AG08396 (cell line): ENCODE measurements around the gene TEX13D.
"Not testable (repeated sequence)": the region's sequence is repeated elsewhere in the genome, so short reads cannot be mapped to it uniquely, and the experiment has no call there.

Source experiments
- DNase-seq: peaks from one replicate; pipeline ENCODE4 v3.0.0; 2012; ENCODE audit warnings: low spot score, mixed read lengths

Gene TEX13D

GRCh38 chrX:124332481-124333424 is at the start of gene TEX13D:
Gene TEX13D, plus strand, starts transcription at chrX:124332660. Its CDS starts 258 bp downstream, at chrX:124332918.
- no peak for DNase-seq

- no peak for DNase-seq
These were observed 43.0 kb upstream of the TEX13D start for GRCh38 chrX:124289443-124289842.

GRCh38 chrX:124293810-124294209 is 38.6 kb upstream of the TEX13D start:
- DNase-seq: no peak

- DNase-seq: not testable (repeated sequence)
These were observed 33.1 kb upstream of the TEX13D start for GRCh38 chrX:124299323-124299722.

GRCh38 chrX:124300405-124300804 is 32.1 kb upstream of the TEX13D start:
- no peak for DNase-seq

GRCh38 chrX:124307253-124307907 is 25.1 kb upstream of the TEX13D start:
- DNase-seq: no peak

- no peak for DNase-seq
These were observed 6.7 kb upstream of the TEX13D start for GRCh38 chrX:124325732-124326131.

GRCh38 chrX:124328765-124329164 is 3.7 kb upstream of the TEX13D start:
- no peak for DNase-seq

GRCh38 chrX:124333862-124334261 is 1.4 kb downstream of the TEX13D start:
- DNase-seq: no peak

GRCh38 chrX:124334555-124334954 is 2.1 kb downstream of the TEX13D start:
- DNase-seq: not testable (repeated sequence)

- no peak for DNase-seq
These were observed 3.1 kb downstream of the TEX13D start for GRCh38 chrX:124335598-124335997.

- DNase-seq: no peak
These were observed 5.5 kb downstream of the TEX13D start for GRCh38 chrX:124337916-124338315.

GRCh38 chrX:124338733-124339514 is 6.5 kb downstream of the TEX13D start:
- DNase-seq: no peak

- DNase-seq: no peak
These were observed 9.1 kb downstream of the TEX13D start for GRCh38 chrX:124341396-124342132.

- no peak for DNase-seq
These were observed 9.9 kb downstream of the TEX13D start for GRCh38 chrX:124342174-124342867.

GRCh38 chrX:124343016-124343415 is 10.6 kb downstream of the TEX13D start:
- DNase-seq: no peak

GRCh38 chrX:124344246-124344645 is 11.8 kb downstream of the TEX13D start:
- DNase-seq: no peak

GRCh38 chrX:124346117-124346876 is 13.8 kb downstream of the TEX13D start, which contains the start of gene SH2D1A:
Gene SH2D1A, plus strand, starts transcription at chrX:124346563. Its CDS starts 80 bp downstream, at chrX:124346643.
- DNase-seq: no peak

- no peak for DNase-seq
These were observed 14.4 kb downstream of the TEX13D start for GRCh38 chrX:124346877-124347241.

- no peak for DNase-seq
These were observed 14.8 kb downstream of the TEX13D start for GRCh38 chrX:124347242-124347641.
